Kidney (tissue), 14 donors: ENCODE results near the gene KAT2B. TPM values are rescaled to one million over a fixed set of nuclear protein-coding genes. Genes with fewer than 3 reads are reported as not detected.

Experiments
- DNase-seq, 5 donors: peaks; one replicate each; pipeline ENCODE4 v3.0.0-alpha.2; 2013 to 2020
- FAIRE-seq: peaks from 2 replicates; lab custom pipeline; 2012; peaks lifted over from hg19 to GRCh38; lab: Jason Lieb, UNC
- H3K27ac ChIP-seq, 2 donors: one replicate each; pipeline ENCODE4 v1.7.0; 2013; ENCODE audit warnings: low read depth in 2 of 2, low read length in 2 of 2, inconsistent platforms in 1 of 2
- H3K27me3 ChIP-seq: one replicate; pipeline ENCODE4 v1.7.1; 2013; ENCODE audit warnings: low read length, inconsistent platforms; ENCODE audit not compliant: control insufficient read depth, insufficient read depth
- H3K36me3 ChIP-seq, 3 donors: one replicate each; pipeline versions ENCODE4 v1.7.0 to v1.7.1; 2013; ENCODE audit warnings: low read length in 3 of 3, control low read depth in 1 of 3, inconsistent platforms in 1 of 3; ENCODE audit not compliant: insufficient read depth in 3 of 3, control insufficient read depth in 2 of 3
- H3K4me1 ChIP-seq, 3 donors: one replicate each; pipeline versions ENCODE4 v1.7.0 to v1.7.1; 2013; ENCODE audit warnings: low read length in 3 of 3, inconsistent platforms in 1 of 3, low read depth in 1 of 3; ENCODE audit not compliant: control insufficient read depth in 2 of 3, insufficient read depth in 2 of 3
- H3K4me3 ChIP-seq, 3 donors: one replicate each; pipeline versions ENCODE4 v1.7.0 to v1.8.1; 2013; ENCODE audit warnings: low read length in 3 of 3, control low read depth in 1 of 3, inconsistent platforms in 1 of 3
- H3K9ac ChIP-seq, 3 donors: one replicate each; pipeline versions ENCODE4 v1.7.0 to v1.7.1; 2013; ENCODE audit warnings: low read length in 3 of 3, control low read depth in 1 of 3, inconsistent platforms in 1 of 3
- H3K9me3 ChIP-seq, 3 donors: one replicate each; pipeline versions ENCODE4 v1.7.0 to v1.7.1; 2013; ENCODE audit warnings: low read length in 3 of 3, control low read depth in 1 of 3, inconsistent platforms in 1 of 3; ENCODE audit not compliant: control insufficient read depth in 2 of 3, insufficient read depth in 1 of 3
- CTCF ChIP-seq: IDR thresholded peaks from 3 replicates; pipeline ENCODE4 v1.5.1; 2012; ENCODE audit warnings: mild to moderate bottlenecking, moderate library complexity, borderline replicate concordance; ENCODE audit not compliant: insufficient read depth; ENCODE audit errors: extremely low read depth
- intact Hi-C: fragments of 100-400 bp; cut with DNase I; formaldehyde crosslinking; loops from one replicate; pipeline ENCODE4 v1.11.1; 2022
- polyA plus RNA-seq: library from polyadenylated mRNA; stranded (reverse); fragments of 350-450 nt; fragmentation: Illumina TruSeq; extraction: RNeasy Lipid Tissue Mini Kit (QIAGEN cat#74804); gene quantifications from one replicate; pipeline ENCODE4 v1.2.3, GENCODE V29; 2014; ENCODE audit warnings: low read depth, low replicate concordance; ENCODE audit not compliant: insufficient read depth
- total RNA-seq: library from RNA; stranded (reverse); fragmentation: NEBNext Ultra II Directional; extraction: Animal tissue kit (Norgen Biotek cat#: 25700); gene quantifications from one replicate; pipeline ENCODE4 v1.2.1, GENCODE V29; 2021
- donor health status: control.
- donor health status: control.
- donor health status: control.
- donor health status: control.
- donor health status: control.
- donor health status: DM: yes; HTN: yes; CAD: no.
- donor health status: Normal renal cell carcinoma (clear cell type).

The KAT2B gene
- total and polyA plus RNA-seq, 2 donors from 2014 or later = 9.5 to 30.1 TPM

GRCh38 chr3:20140881-20141280 is 100.6 kb downstream of the KAT2B start:
- TF ChIP-seq CTCF = no peak
- DNase-seq (no peak), FAIRE-seq (no peak)
- H3K9me3 ChIP-seq = no peaks in the 10 kb centered on the region
- peaks cover 0 to 8% (median 0%) of the 10 kb centered on the region in 3 donors for H3K36me3 ChIP-seq
- intact Hi-C loops = no loop called here
- H3K27ac ChIP-seq = no peak overlapping the region
- no peak overlapping the region for H3K9ac ChIP-seq
- no peaks in the 10 kb centered on the region for H3K4me1 ChIP-seq
- H3K27me3 ChIP-seq = no peaks in the 10 kb centered on the region
- H3K4me3 ChIP-seq = no peak overlapping the region

GRCh38 chr3:20141316-20141715 is 101.1 kb downstream of the KAT2B start:
- Histone ChIP-seq H3K27me3 (no peaks in the 10 kb centered on the region), H3K9ac (no peak overlapping the region), H3K4me1 (no peaks in the 10 kb centered on the region), H3K36me3 (peaks cover 0 to 8% (median 0%) of the 10 kb centered on the region in 3 donors), H3K9me3 (no peaks in the 10 kb centered on the region), H3K27ac (no peak overlapping the region), H3K4me3 (no peak overlapping the region)
- DNase-seq (no peak), FAIRE-seq (no peak)
- intact Hi-C loops = no loop called here
- no peak for TF ChIP-seq CTCF

- Histone ChIP-seq H3K4me1 (no peaks in the 10 kb centered on the region), H3K9ac (no peak overlapping the region), H3K4me3 (no peak overlapping the region), H3K27me3 (no peaks in the 10 kb centered on the region), H3K27ac (no peak overlapping the region), H3K36me3 (peaks cover 0 to 5% (median 0%) of the 10 kb centered on the region in 3 donors), H3K9me3 (no peaks in the 10 kb centered on the region)
- no peak for TF ChIP-seq CTCF
- DNase-seq (peak in 4 of 5 donors; percentile 38 to 77 (median 54)), FAIRE-seq (no peak)
- intact Hi-C loops = no loop called here
These were observed 101.6 kb downstream of the KAT2B start for GRCh38 chr3:20141851-20142250.

GRCh38 chr3:20142517-20142916 is 102.3 kb downstream of the KAT2B start:
- no peak overlapping the region for H3K9ac ChIP-seq
- no peaks in the 10 kb centered on the region for H3K9me3 ChIP-seq
- no peak overlapping the region for H3K27ac ChIP-seq
- intact Hi-C loops = no loop called here
- DNase-seq (no peak), FAIRE-seq (no peak)
- TF ChIP-seq CTCF = no peak
- H3K36me3 ChIP-seq = peaks cover 0 to 3% (median 0%) of the 10 kb centered on the region in 3 donors
- H3K27me3 ChIP-seq = no peaks in the 10 kb centered on the region
- no peak overlapping the region for H3K4me3 ChIP-seq
- H3K4me1 ChIP-seq = no peaks in the 10 kb centered on the region
